Globus pallidus (tissue), 1 donor: ENCODE results near the gene WDR93.
A peak's percentile ranks its signal among the peaks of the same experiment; 100 is the strongest.

ENCODE experiments used
- DNase-seq: peaks from one replicate; pipeline ENCODE4 v3.0.0-alpha.2; 2015; ENCODE audit warnings: low spot score

Gene WDR93

DNA sequence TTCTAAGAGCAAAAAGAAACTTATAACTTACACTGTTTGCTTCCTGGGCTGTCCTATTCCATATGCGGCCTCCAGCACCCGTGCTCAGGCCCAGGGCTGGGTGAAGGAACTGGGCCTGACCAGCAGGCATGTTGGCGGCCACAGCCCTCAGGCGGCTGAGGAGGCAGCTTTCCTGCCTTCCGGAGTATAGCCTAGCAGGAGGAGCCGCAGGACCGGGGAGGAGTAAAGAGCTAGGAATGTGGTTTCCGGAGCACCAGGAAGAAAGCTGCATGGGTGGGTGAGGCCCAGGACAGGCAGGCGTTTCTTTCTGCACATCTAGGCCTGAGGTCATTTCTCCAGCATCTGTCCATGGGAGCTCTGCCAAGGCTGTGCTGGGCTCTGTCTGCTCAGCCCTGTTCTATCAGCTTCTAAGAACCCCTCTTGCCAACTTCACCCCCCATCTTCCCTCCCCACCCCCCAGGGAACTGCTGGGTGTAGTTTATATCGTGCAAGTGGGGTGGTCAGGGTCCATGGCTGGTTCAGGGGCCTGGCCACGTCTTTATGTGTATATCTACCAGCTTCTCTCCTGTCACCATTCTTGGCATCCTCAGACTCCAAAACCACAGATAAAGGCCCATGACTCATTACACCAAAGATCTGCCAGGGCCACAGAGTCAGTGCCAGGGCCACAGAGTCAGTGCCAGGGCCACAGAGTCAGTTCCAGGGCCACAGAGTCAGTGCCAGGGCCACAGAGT, 27.6 kb upstream of the WDR93 start:
- DNase-seq = no peak

DNA sequence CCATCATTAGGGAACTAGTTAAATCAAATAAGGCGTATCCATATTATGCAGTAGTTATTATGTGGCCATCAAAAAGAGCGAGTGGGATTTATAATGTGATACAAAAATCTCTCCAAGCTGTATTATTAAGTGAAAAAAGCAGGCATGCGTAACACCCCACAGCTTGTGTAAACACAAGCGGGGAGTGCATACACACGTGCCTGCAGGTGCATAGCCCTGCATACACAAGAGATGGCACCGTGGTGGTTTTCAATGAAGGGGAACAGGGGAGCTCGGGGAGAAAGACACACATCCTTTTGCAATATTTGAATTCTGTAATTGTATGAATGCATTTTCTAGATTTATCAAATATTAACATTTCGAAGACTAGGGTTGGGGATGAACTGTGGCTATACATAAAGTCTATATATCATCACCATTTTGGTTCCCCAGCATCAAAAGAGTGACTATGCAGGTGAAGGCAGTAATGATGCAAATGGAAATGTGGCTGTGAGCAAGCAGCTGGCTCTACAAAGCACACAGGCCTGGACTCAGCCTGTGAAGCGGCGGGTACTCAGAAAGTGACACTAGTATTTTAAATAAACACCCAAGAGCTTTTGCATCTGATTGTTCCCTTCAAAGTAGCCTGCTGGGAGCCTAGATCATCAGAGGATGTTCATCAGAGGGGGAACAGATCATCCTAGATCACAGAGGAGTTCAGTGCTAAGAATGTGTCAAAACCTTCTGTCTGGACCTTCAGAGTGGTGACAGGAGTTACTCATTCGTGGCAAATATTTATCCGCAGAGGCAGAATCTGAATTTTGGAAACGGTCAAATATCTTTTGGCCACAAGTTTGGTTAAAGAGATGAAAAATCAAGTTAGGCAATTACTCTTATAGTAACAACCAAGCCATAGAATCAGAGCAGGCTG, 25.9 kb upstream of the WDR93 start:
- DNase-seq = no peak

DNA sequence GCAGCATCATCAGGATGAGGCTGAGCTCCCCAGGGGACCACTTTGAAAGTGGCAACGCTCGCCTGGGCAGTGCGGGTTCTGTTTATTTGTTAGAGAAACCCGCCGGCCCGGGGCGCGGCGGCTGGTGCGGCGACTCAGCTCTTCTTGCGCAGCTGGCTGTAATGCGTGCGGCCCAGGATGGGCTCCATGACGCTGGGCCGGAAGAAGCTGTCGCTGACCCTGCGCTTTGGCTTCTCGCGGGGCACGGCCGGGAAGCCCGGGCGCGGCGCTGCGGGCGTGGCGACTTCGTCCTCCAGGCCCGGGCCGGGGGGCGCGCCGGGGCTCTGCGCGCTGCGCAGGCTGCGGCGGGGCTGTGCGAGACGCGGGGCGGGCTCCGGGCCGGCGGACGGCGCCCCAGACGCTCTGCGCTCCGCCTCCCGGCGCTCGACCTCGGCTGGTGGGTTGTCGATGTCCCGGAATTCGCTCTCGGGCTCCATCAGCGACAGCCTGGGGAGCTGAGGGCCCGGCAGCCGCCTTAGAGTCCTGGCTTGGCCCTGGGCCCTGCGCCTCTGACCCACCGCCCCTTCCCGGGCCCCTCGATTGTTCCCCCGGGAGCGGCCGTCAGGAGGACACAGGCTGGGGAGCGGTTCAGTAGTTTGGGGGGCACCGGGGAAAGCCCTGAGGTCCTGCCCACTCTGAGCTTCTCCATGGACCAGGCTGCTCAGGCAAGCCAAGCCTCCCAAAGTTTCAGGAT, 25.0 kb upstream of the WDR93 start:
- DNase-seq = no peak

DNA sequence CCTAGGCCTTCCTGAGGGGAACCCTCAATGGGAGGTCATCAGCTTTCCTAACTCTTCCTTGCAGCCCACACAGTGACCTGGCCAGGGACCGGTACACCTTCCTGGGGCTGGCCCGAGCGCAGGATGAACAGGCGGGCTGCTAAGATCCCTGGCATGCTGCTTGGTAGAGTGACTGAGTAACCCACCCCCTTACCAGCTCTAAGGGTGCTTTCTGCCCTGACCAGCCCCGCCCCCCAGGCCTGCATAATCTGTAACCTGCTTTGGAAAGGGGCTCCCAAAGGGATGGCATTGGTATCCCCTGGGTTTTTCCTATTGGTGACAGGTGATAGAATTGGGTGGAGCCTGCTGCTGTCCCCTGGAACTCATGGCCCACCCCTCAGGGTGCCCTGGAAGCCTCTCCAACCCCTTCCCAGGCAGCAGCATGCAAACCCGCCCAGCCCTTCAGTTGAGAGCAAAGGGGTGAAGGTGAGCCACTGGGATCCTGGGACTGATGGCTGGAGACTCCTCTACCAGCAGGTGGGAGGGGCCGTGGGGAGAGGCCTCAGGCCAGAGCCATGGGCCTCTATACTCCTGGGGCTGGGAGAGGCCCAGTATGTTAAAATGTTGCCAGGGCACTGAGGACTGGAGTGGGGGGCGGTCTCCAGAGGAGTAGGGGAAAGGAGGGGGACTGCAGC, 24.3 kb upstream of the WDR93 start:
- DNase-seq = no peak

DNA sequence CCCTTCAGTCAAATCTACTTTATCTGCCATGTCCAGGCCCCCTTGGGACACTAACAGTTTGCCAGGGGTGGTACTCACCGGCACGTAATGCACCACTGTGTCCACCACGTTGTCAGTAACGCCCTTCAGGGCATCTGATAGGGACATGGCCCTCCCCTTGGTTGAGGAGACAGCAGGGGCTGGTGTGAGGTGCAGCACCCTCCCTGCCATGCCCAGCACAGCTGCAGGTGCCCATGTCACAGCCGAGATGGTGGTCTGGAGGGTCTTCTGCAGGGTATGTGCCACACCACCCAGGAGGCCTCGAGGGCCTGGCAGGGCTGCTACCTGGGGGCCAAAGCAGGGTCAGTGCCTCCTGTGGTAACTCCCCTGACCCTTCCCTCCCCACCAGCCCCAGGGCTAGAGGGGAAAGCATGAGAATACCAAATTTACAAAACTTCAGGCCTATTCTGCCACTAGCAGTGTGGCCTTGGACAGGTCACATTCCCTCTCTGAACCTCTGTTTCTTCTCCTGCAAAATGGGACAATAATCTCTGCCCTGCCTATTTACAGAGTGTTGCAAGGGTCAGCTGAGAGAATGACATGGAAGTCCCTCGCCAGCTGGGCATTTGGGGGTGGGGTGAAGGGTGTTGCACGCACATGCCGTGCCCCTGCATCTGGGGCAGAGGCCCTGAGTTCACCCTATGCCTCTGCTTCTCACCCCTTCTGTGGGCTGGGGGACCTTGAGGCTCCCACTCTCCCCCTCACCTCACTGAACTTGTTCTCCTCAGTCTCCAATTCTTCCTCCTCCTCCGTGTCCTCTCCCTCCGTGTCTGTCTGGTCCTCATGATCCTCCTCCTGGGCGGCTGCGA, 23.5 kb upstream of the WDR93 start:
- DNase-seq = no peak

DNA sequence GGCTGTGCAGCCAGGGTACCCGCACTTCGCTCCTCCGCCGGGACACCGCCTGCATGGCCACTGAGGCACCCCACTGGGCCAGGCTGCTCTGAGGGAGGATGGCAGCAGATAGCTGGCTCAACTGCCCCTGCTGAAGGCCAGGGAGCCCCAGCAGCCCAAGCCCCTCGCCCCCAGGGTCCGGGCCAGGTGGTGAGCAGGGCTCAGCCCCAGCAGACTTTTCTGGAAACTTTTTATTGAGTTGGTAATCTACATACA, 23.0 kb upstream of the WDR93 start:
- no peak for DNase-seq

DNA sequence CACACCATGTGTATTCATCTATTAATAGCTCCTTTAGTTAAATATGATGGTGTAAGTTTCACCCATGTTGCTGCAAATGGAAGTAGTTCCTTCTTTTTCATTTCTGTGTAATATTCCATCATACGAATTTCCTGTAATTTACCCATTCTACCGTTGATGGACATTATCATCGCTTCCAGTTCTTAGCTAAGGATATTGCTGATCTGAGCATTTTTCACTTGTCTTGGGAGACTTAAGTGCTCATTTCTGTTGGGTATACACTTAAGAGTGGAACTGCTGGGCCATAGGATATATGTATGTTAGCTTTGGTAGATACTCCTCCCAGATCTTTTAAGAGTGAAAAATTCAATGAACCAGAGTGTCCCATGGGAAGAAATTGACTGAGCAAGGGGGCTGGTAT, 22.4 kb upstream of the WDR93 start:
- DNase-seq = no peak

DNA sequence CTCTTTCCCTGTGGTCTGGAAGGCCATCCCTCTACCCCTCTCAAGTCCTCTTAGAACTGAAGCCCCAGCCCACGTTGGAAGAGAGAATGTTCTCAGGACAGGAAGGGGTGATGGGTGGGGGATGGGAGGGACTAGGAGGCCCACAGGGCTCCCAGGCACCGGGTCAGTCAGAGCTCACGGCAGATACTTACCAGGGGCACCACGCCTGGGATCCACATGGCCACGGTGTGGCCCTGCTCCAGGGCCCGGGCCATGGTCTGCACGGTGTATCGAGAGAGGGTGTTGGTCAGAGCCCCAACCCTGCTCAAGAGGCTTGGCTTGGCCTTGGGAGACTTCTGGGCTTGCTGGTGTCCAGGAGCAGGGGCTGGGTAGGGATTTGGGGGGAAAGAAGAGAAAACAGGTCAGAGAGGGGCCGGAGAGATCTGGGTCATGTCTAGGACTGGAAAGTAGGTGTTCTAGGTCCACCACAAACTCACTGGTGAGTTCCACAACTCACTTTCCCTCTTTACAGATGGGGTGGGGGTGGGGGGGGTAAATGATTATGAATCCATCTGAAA, 21.2 kb upstream of the WDR93 start:
- no peak for DNase-seq

DNA sequence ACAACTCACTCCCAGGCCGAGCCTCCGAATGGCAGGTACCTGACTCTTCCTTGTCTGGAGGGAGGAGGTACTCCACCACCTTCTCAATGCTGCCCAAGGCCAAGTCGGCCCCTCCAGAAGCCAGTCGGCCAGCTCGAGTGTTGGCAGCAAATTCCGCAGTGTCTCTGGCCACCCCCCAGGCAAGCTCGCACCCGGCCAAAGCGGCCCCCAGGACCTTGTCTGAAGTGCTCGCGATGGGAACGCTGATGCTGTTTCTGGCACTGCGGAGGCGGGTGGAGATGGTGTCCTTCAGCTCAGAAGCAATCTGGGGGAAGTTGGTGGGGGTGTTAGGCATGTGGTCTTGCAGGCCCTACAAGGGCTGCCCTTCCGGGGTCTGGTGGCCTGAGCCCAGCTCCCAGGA, 20.7 kb upstream of the WDR93 start:
- DNase-seq = no peak

DNA sequence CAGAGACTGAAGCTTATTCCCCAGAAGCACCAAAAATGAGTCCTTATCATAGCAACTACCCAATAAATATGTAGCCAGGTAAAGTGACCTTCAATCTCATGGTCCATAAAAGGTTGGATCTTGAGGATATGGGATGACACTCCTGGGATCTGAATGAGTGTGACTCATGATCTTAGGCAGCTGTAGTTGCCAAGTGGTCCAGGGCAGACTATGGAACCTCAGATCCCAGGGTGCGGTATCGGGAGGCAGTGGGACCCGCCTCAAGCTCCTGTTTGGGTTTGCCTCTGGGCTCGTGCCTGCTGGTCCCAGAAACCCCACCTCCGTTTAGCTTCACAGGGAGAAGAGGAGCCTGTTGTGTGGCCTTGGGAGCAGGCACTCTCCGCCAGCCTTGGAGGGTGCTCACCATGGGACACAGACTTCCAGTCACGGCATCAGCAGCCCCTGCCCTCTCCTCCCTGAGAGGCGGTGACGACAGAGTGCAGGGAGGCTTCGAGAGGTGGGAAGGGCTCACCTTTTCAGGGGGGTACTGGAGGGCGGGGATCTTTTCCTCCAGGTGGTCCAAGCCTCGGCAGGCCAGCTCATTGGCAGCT, 19.5 kb upstream of the WDR93 start:
- no peak for DNase-seq

DNA sequence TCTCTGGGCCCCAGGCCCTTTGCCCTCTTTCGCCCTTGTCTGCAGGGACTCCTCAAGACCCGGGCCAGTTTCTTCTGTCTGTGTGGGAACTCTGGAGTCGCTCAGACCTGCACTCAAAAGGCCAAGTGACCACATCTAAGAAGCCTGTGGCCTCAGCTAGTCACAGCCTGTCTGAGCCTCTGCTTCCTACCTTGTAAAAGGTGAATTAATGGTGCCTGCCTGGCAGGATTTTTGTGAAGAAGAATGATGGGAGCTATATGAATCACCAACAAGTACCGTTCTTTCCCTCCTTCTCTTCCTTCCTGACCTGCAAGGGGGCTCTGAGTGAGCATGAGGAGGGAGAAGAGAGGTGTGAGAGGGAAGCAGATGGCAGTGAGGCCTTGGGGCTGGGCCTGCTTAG, 18.9 kb upstream of the WDR93 start:
- DNase-seq = no peak

DNA sequence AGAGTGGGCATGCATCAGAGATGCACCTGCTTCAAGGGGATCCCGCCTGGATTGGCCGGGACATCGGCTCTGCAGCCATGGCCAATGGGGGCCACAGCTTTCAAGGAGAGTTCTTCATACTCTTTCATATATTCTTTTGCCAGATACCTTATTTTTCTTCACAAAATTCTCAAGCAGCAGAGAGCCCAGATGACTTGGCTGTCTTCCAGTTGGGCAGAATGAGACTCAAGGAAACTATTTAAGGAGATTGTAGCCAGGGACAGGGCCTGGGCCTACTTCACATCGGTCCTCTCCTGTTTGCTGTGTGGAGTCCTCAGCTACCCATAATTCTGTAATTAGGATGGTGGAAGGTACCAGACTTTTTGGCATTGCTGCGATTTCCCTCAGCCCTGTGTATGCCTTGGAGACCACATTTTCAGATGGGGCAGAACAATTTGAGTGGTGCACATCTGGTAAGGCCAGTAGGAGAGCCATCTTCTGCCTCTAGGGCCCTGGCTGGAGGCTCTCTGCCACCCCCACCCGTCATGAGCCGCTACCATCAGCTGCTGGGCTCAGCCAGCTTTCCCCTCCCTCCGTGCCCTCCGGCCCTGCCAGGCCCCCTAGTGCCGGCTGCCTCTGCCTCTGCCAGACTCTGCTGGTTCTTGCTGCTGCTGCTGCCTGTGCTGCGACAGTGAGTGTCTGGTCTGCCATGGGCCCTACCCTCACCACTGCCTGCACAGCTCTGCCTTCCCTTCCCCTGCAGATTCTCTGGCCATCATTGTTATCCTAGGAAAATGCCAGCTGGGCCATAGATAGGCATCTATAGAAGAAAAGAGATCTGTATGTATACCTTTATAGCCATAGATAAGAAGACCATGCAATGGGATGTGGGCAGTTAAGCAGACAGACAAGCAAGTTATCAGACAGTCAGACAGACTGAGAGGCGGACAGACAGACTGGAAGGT, 18.1 kb upstream of the WDR93 start:
- no peak for DNase-seq

DNA sequence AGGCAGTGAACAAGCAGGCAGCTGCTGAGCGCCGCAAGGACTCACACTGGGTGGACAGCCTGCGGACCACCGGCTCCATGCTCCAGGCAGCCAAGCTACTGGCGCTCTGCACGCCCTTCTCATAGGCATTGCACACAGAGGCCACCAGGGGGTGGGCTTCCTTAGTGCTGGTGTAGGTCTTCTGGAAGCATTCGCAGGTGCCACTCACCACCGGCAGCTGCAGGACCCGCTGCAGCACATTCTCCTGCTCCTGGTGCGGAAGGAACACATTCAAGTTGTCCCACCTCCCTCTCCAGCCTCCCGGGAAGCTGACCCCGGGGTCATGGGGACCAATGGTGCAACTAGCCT, 17.5 kb upstream of the WDR93 start:
- DNase-seq = no peak

DNA sequence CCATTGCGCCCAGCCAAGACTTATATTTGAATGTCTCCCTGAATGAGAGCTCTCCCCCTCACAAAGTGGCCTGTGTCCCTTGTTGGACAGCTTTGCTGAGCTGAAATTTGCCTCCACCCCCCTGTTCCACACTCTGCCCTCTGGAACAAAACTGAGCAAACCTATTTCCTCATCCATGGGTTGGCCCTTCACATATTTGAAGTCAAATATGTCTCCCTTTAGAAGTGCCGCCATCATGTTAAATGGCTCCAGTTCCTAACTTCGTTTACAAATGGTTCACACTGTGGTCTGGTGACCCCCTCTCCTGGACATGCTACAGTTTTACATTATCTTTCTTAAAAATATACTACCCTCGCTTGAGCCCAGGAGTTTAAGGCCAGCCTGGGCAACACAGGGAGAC, 16.1 kb upstream of the WDR93 start:
- DNase-seq = no peak

DNA sequence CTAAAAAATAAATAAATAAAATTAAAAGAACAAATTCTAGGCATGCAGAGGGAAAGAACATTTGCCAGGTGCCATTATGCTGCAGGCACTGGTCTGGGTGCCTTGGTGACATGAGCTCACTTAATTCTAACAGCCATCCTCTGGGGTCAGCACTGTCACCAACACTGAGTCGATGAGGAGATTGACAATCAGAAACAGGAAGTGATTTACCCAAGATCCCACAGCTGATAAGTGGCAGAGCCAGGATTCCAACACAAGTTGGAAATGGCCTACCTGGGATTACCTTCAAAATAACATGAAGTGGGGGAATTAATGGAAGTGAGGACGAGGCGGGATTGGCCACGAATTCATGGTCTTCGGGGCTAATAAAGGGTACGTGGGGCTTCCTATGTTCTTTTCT, 15.0 kb upstream of the WDR93 start:
- no peak for DNase-seq

DNA sequence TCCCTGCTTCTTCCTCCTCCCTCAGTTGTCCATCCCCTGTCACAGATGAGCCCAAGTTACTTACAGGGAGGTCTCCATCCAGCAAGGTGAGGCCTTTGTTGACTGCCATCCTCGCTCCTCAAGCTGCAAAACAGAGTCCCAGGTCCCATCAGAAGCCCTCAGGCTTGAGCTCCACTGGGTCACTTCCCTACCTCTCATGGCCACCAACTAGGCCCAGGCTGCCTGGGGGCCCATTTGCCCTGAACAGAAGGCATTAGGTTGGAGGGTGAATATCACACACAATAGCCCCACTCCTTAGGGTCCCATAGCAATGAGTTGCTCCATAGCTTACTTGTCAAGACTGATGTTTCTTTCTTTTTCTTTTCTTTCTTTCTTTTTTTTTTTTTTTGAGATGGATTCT, 13.2 kb upstream of the WDR93 start:
- no peak for DNase-seq

DNA sequence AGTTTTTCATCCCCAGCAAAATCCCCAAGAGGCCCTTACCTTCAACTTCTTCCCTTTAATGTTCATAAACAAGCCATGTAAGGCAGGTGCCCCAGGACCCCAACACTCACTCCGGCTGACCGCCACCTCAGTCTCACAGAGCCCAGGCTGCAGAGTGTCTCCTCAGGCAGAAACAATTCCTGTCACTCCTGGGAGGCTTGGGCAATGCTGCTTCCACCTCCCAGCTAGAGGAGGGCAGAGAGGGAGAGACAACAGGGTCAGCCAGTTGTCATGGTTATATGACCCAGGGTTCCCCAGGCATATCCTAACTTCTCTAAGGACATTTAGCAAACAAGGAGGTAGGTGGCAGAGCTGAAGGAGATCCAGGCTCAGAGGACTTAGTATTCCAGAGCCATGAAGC, 11.4 kb upstream of the WDR93 start, which contains the start of gene PLIN1:
PLIN1 (minus strand) TSS at position 156 of the 400 bp plus-strand sequence. CDS start 1,878 bp downstream, outside the sequence.
- no peak for DNase-seq

DNA sequence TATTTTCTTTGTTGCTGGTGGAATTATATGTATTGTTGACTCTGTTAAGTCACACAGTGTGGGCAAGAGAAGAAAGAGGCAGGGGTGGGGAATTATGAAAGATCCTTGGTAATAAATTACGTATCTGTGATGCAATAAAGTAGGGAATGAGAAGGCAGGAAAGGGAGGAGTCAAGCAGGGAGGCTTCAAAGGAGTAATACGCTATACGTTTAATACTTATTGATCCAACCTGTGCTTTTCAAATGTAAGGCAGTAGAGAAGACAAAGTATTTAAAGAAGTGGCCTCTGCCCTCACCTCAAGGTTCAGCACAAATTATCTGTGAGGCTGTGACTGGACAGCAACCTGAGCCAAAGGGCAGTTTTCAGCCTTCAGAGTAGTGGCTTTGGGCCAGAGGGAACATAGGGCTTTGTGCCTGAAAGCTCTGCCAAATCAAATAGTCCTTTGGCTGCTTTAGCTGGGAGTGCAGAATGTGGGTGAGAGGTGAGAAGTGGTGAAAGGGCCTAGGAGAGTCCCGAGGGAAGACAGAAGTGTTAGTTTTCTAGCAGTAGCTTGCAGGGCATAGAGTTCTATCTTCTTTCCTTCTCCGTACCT, 10.2 kb upstream of the WDR93 start:
- peak; percentile 62 for DNase-seq

DNA sequence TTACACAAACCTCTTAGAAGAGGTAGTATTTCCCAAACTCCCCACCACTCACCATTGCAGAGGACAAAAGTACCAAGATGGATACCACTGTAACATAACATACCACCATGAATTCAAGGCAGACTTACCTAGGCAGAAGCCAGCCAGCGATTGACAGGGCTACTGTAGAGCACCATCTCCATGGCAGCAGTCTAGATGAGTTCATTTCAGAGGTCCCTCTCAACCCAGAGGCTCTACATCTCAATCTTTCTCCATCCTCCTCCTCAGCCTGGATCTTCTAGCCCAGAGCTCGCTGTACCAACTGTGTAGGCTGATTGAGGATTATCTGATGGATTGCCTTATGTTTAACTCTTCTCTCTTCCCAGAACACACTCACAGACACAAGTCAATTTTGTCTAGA, 9.5 kb upstream of the WDR93 start:
- no peak for DNase-seq
